Right forelimb (tissue), 1 donor: ENCODE results near the gene UBLCP1.
"Not testable (repeated sequence)": the region's sequence is repeated elsewhere in the genome, so short reads cannot be mapped to it uniquely, and the experiment has no call there.

Experiments
- DNase-seq: peaks from one replicate; pipeline ENCODE4 v3.0.0-alpha.2; 2018

The UBLCP1 gene

DNA sequence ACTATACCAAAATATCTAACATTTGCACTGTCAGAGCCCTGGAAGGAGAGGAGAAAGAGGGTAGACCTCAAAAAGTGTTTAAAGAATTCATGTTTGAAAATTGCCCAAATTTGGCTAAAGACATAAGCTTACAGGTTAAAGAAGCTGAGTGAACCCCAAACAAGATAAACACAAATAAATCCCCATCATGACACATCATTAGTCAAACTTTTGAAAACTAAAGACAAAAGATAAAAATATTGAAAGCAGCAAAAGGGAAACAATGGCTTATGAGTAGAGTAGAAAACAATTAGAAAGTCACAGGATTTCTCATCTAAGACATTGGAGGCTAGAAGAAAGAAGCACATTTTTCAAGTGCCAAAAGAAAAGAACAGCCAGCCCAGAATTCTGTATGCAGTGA is 6.1 kb upstream of the UBLCP1 start:
- no peak for DNase-seq

GRCh38 chr5:159257629-159258283 is 5.3 kb upstream of the UBLCP1 start:
- no peak for DNase-seq

GRCh38 chr5:159258361-159258760 is 4.7 kb upstream of the UBLCP1 start:
- DNase-seq: no peak

GRCh38 chr5:159260212-159260611 is 2.9 kb upstream of the UBLCP1 start:
- not testable (repeated sequence) for DNase-seq

DNA sequence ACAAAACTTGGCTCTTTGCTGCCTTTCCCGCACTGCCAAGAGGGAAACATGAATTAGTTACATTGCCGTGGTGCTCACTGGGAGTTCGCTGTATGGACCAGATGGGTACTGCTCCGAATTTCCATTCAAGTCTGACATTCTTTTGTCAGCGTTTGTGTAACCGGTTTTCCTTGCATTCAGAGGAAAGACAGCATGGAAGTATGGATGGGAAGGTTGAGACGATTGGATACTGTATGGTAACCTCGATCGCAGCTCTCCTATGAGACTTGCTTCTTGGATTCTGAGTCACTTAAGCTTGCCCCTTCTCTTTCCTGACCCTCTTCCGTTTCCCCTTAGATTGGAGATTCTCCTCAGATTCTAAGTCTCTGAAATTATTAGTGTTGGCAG is 625 bp upstream of the UBLCP1 start:
- DNase-seq: no peak

DNA sequence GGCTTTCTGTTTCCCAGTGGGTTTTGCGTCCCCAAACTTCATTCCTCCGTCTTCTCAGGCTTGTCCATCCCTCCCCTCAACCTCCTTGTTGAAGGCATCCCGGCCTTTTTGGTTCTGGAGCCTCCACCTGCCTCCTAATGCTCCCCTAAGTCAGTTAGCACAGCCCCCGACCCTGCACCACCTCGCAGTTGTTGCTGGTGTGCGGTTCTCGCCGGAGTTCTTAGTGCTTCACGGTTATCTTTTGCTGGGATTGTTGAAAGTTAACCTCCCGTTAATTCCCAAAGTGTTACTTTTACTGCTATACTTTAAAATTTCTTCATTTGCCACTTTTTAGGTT is 447 bp downstream of the UBLCP1 start:
- DNase-seq: no peak

DNA sequence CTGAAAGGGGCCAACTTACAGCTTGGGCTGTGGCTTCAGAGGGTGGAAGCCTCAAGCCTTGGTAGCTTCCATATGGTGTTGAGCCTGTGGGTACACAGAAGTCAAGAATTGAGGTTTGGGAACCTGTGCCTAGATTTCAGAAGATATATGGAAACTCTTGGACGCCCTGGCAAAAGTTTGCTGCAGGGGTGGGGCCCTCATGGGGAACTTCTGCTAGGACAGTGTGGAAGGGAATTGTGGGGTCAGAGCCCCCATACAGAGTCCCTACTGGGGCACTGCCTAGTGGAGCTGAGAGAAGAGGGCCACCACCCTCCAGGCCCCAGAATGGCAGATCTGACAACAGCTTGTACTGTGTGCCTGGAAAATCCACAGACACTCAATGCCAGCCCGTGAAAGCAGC is 3.7 kb downstream of the UBLCP1 start:
- not testable (repeated sequence) for DNase-seq

- DNase-seq: no peak
These were observed 6.6 kb downstream of the UBLCP1 start for GRCh38 chr5:159269723-159270122.

DNA sequence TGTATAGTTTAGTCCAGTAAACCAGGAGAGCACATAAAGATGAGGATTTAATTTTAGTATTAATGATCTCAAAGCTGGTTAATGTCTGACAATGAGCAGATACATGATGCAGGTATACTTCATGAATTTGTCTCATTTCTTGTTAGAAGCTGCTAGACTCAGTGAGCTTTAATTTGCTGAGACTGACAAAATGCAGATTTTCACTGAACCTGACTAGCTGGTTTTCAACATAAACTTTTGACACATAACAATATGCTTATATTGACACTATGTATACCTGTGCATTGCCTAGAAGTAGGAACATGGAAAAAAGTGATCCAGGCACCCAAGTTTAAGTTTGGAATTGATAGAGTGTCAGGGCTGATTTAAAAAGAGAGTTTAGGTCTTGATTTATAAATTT is 10.8 kb downstream of the UBLCP1 start:
- DNase-seq: no peak

DNA sequence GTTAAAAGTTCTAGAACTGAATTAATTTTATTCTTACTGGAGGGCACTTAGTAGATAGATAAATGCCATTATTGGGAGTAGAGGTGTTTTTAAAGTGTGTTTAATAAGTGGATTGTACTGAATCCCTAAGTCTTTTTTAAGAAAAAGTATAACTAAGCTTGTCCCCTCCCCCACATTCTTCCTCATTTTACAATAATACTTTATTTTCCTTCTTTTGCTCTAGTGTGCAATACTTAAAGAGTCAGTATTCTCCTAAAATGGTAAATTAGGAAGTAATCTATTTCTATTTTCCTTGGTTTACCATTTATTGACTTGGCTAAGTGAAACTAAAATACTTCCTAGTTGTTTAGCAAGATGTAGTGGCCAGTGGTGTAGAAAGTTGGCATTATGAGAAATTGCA is 11.6 kb downstream of the UBLCP1 start:
- DNase-seq: no peak

GRCh38 chr5:159286420-159287035 is 23.4 kb downstream of the UBLCP1 start:
- DNase-seq: no peak

GRCh38 chr5:159290741-159291140 is 27.7 kb downstream of the UBLCP1 start:
- DNase-seq: no peak

- no peak for DNase-seq
These were observed 31.8 kb downstream of the UBLCP1 start for GRCh38 chr5:159294921-159295320.

DNA sequence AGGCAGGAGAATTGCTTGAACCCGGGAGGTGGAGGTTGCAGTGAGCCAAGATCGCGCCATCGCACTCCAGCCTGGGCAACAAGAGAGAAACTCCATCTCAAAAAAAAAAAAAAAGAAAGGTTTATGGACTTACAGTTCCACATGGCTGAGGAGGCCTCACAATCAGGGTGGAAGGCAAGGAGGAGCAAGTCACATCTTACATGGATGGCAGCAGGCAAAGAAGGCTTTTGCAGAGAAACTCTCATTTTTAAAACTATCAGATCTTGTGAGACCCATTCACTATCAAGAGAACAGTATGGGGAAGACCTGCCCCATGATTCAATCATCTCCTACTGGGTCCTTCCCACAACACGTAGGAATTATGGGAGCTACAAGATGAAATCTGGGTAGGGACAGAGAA is 34.2 kb downstream of the UBLCP1 start:
- not testable (repeated sequence) for DNase-seq

GRCh38 chr5:159301466-159301865 is 38.4 kb downstream of the UBLCP1 start:
- DNase-seq: no peak

GRCh38 chr5:159301929-159302860 is 39.1 kb downstream of the UBLCP1 start:
- not testable (repeated sequence) for DNase-seq

GRCh38 chr5:159303286-159303685 is 40.2 kb downstream of the UBLCP1 start:
- DNase-seq: no peak

- DNase-seq: no peak
These were observed 42.0 kb downstream of the UBLCP1 start for GRCh38 chr5:159304961-159305595.

- no peak for DNase-seq
These were observed 46.8 kb downstream of the UBLCP1 start for GRCh38 chr5:159309689-159310433.

DNA sequence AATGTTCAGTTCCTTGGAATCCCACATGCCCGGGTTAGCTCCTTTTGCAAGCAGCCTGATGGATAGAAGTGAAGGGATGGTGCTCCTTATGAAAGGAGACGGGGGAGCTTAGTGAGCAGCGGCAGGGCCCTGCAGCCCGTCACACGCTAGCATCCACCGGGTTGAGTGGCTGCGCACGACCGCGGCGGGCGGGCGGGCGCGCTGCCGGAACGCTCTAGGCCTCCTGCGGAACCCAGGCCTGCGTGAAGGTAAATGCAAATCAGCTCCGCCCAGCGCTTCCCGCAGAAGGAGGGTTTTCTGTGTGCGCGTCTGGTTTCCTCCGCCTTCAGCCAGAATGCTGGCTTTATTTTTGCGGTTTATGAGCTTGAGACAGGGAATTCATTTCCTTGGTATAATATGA is 47.4 kb downstream of the UBLCP1 start:
- DNase-seq: no peak

DNA sequence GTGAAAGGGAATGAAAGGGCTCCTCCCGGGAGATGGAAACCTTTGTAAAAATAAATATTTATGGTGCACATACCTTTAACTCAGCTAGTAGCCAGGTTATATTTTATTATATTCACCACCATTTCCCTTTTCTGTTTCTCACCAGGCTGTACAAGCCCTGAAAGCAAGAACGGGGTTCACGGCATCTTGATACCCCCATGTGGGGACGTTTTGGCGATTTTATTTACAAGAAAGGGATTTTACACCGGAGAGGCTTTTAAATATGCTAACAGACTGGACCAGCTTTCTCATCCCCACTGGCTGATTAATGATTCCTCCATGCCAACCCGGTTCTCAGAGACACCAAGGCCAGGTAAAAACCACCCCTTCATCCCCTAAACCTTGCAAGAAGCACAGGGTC is 48.0 kb downstream of the UBLCP1 start:
- no peak for DNase-seq

DNA sequence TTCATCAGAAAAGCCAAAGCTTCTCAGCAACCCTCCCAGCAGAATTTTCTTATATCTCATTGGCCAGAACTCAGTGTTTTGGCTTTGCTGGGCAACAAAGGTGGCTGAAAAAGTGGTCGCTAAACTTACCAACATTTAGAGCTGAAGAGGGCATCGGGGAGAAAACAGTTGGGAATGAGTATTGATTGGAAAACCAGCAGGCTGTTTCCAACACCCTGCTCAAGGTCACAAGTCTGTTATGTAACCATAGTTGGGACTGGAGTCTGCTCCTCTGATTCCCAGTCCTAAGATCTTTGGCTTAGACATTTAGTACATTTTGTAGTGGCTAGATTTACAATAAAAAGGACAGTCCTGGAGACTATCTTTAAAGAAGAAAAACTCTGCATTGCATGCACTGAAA is 50.1 kb downstream of the UBLCP1 start:
- no peak for DNase-seq
